Hypothalamus (tissue), 51 donors: Measurements from ENCODE around the gene LEPROT.
"Not testable (repeated sequence)": the region's sequence is repeated elsewhere in the genome, so short reads cannot be mapped to it uniquely, and the experiment has no call there.

ENCODE experiments used
- DNase-seq, 51 donors: peaks; one replicate each; lab custom pipeline; 2025; lab: John Stamatoyannopoulos, UW

LEPROT gene

GRCh38 chr1:65420590-65421350, at the start of gene LEPROT, which contains the start of gene LEPR:
Gene LEPROT, plus strand, starts transcription at chr1:65420668. Its CDS starts 57 bp downstream, at chr1:65420725.
Gene LEPR, plus strand, starts transcription at chr1:65420668. Its CDS starts 144,898 bp downstream, at chr1:65565566.
- peak in 10 of 51 donors; percentile 55 to 97 (median 68) for DNase-seq

GRCh38 chr1:65371544-65371943, 48.9 kb upstream of the LEPROT start:
- no peak for DNase-seq

GRCh38 chr1:65372557-65372956, 47.9 kb upstream of the LEPROT start:
- no peak for DNase-seq

- no peak for DNase-seq
These were observed 42.8 kb upstream of the LEPROT start for GRCh38 chr1:65377496-65378246.

- no peak for DNase-seq
These were observed 42.1 kb upstream of the LEPROT start for GRCh38 chr1:65378247-65378946.

- DNase-seq, result not testable (repeated sequence)
These were observed 36.0 kb upstream of the LEPROT start for GRCh38 chr1:65384426-65384825.

- DNase-seq, result no peak
These were observed 34.0 kb upstream of the LEPROT start for GRCh38 chr1:65386439-65386838.

GRCh38 chr1:65387821-65388220, 32.6 kb upstream of the LEPROT start:
- no peak for DNase-seq

GRCh38 chr1:65388908-65389695, 31.4 kb upstream of the LEPROT start:
- no peak for DNase-seq

GRCh38 chr1:65392497-65392896, 28.0 kb upstream of the LEPROT start:
- no peak for DNase-seq

- DNase-seq, result no peak
These were observed 27.1 kb upstream of the LEPROT start for GRCh38 chr1:65393347-65393746.

- no peak for DNase-seq
These were observed 26.5 kb upstream of the LEPROT start for GRCh38 chr1:65393928-65394327.

GRCh38 chr1:65395887-65396612, 24.4 kb upstream of the LEPROT start:
- no peak for DNase-seq

- DNase-seq, result no peak
These were observed 22.4 kb upstream of the LEPROT start for GRCh38 chr1:65398083-65398482.

- no peak for DNase-seq
These were observed 21.5 kb upstream of the LEPROT start for GRCh38 chr1:65399003-65399402.

- DNase-seq, result peak in 10 of 51 donors; percentile 4 to 50 (median 18)
These were observed 18.9 kb upstream of the LEPROT start for GRCh38 chr1:65401612-65402011.

GRCh38 chr1:65404941-65405340, 15.5 kb upstream of the LEPROT start:
- no peak for DNase-seq

- no peak for DNase-seq
These were observed 12.6 kb upstream of the LEPROT start for GRCh38 chr1:65407877-65408276.

GRCh38 chr1:65409314-65409713, 11.2 kb upstream of the LEPROT start:
- DNase-seq, result no peak
